GM21526 (cell line): ENCODE data around the gene DAAM2.

Source experiments
- ATAC-seq: cut with Tn5 transposase; IDR thresholded peaks from one replicate; pipeline ENCODE4 v1.9.1; 2021; ENCODE audit warnings: moderate library complexity; ENCODE audit not compliant: unreplicated experiment, low FRiP score

DAAM2 gene

DNA sequence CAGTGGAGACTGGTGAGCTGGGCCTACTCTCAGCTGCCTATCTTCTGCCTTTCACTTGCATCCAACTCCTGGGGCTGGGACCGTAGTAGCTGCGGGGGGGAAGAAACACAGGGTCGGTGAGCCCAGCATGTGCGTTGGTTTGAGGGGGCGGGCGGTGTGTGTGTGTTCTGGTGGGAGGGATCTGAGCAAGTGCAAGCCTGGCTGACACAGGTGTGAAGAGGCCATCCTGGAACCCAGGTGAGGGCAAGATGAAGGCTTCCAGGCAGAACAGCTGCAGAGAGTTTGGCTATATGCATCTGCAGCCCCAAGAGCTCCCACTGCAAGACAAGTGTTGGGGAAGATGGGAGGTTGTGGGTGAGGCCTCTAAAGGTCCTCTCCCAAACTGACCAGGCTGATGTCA lies 111.5 kb downstream of the DAAM2 start:
- ATAC-seq: no peak

DNA sequence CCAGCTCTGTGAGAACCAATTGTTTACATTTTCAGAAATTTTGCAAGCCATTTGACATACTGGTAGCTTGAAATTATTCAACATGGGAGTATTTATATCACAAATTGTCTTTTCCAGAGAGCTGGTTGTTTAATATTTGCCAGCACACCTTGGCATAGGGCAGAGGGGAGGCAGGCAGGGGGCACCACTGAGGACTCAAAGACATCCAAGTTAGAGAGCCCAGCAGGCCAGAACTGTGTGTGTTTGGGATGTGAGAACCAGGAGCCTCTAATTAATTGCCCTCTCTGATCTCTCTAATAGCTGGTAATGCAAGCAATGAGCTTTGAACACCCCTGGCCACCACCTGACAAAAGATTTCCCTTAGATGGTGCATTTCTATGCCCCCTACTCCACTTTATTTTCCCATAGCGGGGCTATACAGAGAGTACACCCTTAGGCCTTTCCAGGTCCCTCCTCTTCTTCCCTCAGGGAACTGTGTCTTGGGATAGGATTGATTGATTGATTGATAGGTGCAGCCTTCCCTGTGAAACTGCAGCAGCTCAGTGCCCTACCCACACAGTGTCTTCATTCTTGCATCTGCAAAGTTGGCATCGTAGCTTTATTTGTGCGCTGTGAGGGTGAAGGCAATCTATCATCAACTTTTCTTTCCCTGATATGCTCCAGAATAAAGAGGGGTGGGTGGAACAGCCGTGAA lies 112.9 kb downstream of the DAAM2 start:
- ATAC-seq: no peak

GRCh38 chr6:39905640-39905975 lies 113.4 kb downstream of the DAAM2 start:
- ATAC-seq: no peak

- no peak for ATAC-seq
Observed at GRCh38 chr6:39906318-39906761, 114.2 kb downstream of the DAAM2 start.

GRCh38 chr6:39907871-39908575 lies 115.8 kb downstream of the DAAM2 start:
- no peak for ATAC-seq

DNA sequence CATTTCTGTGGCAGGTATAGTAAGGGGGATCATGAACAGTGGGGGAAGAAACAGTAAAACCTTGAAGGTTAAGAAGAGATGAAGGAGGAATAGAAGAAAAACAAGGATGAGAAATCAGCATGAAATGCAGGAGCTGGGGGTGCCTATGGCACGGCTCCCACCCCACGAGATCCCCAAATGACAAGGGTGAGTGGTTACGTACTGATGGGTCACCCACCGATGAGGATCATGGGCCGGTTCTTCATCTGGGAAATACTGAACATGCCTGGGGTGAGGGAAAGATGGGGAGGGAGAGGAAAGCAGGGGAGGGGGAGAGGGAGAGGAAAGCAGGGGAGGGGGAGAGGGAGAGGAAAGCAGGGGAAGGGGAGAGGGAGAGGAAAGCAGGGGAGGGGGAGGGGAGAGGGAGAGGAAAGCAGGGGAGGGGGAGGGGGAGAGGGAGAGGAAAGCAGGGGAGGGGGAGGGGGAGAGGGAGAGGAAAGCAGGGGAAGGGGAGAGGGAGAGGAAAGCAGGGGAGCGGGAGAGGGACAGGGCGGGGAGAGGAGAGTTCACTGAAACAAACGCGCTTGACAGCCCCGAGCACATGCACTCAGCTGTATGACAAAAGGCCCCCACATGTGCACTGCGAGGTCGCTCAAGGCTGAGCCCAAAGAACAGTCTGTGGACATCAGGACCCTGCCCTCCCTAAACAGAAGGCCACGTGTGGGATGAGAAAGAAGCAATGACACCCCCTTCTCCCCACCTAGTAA lies 116.8 kb downstream of the DAAM2 start:
- ATAC-seq: no peak

- ATAC-seq: no peak
Observed at GRCh38 chr6:39909701-39910100, 117.5 kb downstream of the DAAM2 start.

DNA sequence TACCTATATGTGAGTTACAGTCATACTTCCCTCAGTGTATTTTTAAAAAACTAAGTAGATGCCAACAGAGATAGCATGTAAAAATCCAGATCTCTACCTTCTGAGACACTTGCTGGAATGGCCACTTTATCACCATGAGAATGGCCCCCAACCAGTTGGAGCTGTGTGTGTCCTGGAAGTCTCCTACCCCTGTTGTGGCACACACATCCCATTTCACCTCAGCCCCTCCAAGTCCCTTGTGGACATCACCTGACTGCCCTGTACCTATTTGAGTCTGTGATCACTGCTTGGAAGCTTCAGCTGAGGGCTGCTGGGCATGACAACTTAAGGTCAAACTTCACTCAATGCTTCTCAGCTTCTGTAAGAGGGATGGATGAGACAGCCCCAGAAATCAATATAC lies 118.0 kb downstream of the DAAM2 start:
- no peak for ATAC-seq

- ATAC-seq: no peak
Observed at GRCh38 chr6:39910744-39911143, 118.6 kb downstream of the DAAM2 start.

DNA sequence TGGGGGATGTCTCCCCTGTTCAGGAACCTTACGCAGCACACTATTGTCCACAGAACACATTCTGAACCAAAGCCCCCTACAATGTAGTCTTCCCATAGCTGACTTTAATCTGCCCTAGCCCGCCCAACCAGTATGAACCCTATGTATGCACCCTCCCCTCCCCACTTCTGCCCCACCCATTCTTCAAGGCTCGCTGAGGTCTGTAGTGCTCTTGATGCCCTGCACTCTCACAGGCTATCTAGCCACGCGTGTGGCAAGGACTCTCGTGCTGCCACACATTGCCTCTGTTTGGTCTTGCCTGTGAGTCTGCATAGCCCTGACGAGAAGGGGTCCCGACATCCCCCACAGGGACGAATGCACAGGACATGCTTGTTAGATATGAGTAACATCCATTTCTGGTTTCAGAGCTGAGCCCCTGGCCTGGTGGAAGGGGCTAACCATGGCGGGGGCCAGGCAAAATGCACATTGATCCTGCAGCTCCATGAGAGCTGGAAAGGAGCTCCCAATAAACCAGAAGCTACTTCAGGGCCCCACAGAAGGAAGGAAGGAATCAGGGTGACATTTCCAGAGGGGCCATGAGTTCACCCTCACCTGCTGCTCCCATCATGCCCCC lies 119.4 kb downstream of the DAAM2 start:
- no peak for ATAC-seq

GRCh38 chr6:39912446-39912845 lies 120.3 kb downstream of the DAAM2 start:
- no peak for ATAC-seq

DNA sequence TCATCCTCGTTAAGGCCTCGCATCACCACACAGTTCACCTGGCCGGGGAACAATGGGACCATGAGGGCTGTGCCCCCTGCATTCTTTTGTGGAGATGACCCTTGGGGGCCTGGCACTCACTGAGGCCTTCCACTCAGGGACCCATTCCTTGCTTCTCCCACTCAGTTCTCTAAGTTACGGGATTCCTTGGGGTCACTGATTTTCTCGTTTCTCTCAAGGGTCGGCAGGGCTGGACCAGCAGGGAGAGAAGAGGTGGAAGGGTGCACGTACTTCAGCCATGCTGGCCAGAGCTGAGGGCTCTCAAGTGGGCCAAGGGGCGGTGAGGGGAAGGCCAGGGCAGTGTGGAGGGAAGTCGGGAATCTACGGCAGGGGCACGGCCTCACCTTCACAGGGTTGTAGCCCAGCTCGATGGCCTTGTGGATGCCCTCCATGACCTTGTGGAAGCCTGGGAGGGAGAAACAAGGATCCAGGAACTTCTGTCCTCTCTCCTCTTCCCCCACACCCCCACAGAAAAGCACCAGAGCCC lies 121.3 kb downstream of the DAAM2 start:
- ATAC-seq: no peak

GRCh38 chr6:39914239-39914638 lies 122.1 kb downstream of the DAAM2 start:
- no peak for ATAC-seq

- ATAC-seq: no peak
Observed at GRCh38 chr6:39915866-39916265, 123.7 kb downstream of the DAAM2 start.

GRCh38 chr6:39917329-39917728 lies 125.2 kb downstream of the DAAM2 start:
- ATAC-seq: no peak

- ATAC-seq: no peak
Observed at GRCh38 chr6:39917981-39918380, 125.8 kb downstream of the DAAM2 start.

DNA sequence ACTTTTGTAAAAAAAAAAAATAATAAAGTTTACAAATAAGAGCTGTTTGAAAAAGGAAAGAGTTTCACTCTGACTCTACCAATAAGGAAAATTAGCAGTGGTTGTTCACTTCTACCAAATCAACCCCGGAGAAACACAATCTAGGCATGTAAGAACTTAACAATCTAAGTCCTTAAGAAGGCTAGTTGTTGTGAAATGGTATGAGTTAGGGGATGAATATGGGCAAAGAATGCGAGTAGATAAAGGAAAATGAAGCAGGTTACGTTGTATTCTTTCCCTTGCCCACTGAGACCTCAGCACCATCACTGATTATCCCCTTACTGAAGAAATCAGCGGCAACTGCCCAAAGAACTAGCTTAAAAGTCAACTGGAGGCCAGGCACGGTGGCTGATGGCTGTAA lies 126.7 kb downstream of the DAAM2 start:
- no peak for ATAC-seq

GRCh38 chr6:39920157-39920556 lies 128.0 kb downstream of the DAAM2 start:
- no peak for ATAC-seq

GRCh38 chr6:39922821-39923220 lies 130.6 kb downstream of the DAAM2 start:
- ATAC-seq: no peak

DNA sequence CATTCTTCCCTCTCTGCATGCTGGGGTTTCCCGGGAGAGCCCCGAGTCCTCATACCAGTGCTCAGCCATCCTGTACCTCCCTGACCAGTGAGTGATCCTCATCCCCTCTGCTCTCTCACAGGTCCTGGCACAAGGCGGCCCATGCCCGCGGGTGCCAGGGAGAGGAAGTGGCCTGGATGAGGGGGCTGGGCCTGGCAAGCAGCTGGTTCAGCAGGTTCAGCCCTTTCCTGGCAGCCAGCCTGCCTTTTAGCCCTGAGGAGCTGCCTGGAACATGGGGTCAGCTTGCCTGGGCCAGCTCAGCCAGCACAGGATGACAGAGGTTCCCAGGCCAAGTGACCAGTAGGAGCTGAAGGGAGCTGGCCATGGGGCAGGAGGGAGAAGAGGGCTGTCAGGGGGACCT lies 131.2 kb downstream of the DAAM2 start:
- no peak for ATAC-seq

DNA sequence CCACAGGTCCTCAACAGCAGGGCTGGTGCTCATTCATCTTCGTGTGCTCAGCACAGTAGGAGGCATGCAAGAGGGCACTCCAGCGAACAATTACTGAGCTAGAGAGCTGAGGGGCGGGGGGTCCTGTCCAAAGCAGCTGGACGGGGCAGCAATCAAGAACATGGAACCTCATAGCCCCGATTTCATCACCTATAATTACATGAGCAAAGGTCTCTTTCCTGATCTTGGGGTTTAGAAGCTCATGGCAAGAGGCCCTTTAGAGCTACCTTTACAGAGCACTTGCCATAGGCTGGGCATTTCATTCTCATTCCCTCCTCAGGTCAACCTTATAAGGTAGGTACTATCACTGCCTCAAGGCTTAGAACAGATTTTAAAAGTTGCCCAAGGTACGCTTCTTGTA lies 131.7 kb downstream of the DAAM2 start:
- no peak for ATAC-seq
